HS-5 (cell line): Measurements from ENCODE around the gene ASPG.

Experiments
- DNase-seq: peaks from one replicate; pipeline ENCODE4 v3.0.0-alpha.2; 2012; ENCODE audit warnings: low read depth

Gene ASPG

DNA sequence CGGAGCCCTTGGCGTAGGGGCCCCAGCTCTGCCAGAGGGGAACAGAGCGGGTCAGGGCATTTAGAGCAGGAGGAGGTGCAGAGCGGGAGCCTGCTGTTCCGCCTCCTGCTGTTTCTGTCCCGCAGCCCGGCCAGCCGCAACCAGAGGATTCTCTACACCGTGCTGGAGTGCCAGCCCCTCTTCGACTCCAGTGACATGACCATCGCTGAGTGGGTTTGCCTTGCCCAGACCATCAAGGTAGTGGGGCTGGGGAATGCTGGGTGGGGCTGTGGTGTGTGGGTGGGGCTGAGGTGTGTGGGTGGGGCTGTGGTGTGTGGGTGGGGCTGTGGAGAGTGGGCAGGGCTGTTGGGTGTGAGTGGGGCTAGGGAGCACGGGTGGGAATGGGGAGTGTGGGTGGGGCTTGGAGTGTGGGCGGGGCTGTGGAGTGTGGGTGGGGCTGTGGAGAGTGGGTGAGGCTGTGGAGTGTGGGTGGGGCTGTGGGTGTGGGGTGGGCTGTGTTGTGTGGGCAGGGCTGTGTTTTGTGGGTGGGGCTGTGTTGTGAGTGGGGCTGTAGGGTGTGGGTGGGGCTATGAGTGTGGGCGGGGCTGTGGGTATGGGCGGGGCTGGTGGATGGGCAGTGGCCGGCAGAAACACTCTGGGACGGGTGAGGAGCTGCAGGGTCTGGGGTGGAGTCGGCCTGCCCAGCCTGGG is 8.0 kb downstream of the ASPG start:
- no peak for DNase-seq

- no peak for DNase-seq
Observed at GRCh38 chr14:104094056-104094708, 8.7 kb downstream of the ASPG start.

DNA sequence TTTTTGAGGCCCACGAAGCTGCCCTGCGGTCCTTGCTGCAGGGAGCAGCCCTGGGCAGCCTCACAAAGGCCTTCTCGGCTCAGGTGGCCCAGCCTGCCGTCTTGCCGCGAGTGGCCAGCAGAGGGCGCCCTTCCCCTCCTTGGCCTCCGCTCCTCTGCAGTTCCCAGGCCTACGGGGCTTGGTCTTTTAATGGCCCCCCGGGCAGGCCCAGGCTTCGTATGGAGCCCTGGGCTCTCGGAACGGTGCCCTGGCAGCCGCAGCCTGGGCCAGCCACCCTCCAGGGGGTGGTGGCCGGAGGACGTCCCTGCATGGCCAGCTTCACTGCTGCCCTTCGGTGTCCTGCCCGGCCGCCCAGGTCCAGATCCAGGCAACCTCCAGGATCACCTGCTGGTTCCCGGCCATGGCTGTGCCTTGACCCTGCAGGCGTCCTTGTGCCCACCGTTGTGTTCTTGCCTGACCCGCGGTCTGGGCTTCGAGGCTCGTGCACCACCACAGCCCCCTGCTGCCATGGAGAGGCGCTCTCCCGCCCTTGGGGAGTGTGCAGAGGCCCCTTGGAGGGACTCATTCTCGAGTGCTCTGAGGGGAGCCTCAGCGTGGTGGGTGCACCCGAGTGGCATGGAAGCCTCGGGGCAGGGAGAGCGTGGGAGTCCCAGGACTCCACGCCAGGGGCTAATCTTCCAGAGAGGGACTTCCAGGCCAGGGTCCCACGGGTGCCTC is 9.4 kb downstream of the ASPG start:
- no peak for DNase-seq

- no peak for DNase-seq
Observed at GRCh38 chr14:104095426-104096310, 10.2 kb downstream of the ASPG start.

GRCh38 chr14:104096318-104096717 is 10.8 kb downstream of the ASPG start:
- DNase-seq = no peak

- no peak for DNase-seq
Observed at GRCh38 chr14:104096751-104097700, 11.5 kb downstream of the ASPG start.

GRCh38 chr14:104098272-104099095 is 13.0 kb downstream of the ASPG start:
- DNase-seq = no peak

DNA sequence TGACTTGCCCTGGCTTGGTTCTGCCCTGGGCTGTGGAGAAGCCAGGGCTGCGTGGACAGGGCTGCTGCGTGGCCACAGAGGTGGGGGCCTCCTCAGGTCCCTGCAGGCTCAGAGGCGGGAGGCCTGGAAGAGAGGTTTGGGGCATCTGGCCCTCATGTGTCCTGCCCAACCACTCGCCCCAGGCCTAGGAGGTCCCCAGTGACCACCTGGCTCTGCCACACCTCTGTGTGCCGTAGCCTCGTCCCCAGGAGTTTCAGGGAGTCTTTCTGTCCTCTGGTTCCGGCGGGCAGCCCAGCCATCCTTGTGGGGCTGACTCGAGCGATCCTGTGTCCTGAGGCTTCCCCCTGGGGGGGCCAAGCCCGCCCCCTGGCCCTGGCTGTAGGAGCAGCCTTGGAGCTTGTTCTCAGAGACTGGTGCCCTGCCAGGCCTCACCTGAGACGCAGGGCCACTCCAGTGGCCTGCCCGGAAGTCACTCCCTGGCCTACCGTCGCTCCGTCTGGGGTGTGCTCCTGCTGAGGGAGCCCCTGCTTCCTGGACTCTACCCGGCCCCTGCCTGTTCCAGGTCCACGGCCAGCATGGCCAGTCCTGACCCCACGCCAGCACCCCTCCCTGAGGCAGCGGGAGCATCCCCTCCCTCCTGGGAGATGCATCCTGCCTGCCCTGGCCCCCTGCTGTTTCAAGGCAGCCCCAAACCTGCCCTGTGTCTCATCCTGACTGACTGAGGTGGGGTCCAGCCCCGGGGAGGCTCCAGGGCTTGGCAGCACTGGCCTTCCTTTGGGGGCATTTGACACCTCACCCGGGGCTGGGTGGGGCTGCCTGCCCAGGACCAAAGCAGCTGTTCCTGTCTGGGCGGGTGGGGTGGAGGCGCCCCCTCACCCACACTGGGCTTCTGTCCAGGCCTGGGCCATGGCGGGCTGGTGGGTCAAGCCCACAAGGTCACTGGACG is 13.9 kb downstream of the ASPG start:
- DNase-seq = no peak

- DNase-seq = no peak
Observed at GRCh38 chr14:104100171-104101085, 14.9 kb downstream of the ASPG start.

DNA sequence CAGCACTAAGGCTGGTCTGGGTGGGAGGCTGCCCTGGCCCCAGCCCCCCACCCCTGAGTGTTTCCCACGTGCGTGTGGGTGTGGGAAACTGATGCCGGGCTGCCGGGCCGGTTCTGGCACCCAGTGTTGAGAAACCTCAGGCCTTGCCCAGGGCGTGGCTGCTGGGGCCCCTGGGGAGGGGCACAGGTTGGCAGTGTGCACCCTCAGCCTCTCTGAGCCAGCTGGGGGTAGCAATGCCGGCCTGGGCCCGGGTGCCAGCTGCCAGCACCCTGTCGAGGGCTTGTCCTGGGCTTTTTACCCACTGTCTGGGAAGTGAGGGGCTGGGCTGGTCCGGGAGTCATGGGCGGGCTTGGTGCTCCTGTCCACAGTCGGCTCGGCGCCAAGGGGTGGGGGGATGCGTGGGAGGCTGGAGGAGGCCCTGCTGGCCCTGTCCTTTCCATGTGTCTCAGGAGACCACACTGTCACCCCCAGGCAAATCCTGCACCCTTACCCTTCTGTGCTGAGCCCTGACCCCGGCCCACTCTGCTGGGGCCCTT is 15.7 kb downstream of the ASPG start:
- no peak for DNase-seq

DNA sequence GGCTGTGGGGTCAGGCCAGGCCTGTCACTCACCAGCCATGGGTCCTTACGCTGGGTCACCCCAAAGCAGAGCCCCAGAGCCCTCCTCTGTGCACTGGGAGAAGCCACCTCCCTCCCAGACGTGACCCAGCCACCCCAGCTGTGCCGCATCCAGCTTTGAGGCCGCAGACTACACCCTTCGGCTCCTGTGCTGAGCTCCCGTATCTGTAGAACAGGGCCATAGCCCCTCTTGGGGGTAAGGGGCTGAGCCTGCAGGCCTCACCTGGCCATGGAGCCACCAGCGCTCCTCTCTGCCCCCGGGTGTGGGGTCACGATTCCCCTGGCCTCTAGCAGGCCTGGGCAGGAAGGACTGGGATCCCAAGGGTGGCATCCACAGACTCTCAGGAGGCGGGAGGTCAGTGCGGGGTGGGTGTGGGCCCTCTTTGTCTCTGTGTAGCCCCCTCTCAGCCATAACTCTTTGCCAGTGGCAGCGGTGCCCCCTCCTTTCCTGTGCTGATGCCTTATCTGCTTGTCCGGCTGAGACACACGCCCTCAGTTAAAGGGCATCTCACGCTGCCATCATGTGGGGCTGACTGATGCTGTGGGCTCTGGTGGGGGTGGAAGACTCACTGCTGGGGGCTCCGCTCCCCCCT is 16.3 kb downstream of the ASPG start:
- DNase-seq = no peak

DNA sequence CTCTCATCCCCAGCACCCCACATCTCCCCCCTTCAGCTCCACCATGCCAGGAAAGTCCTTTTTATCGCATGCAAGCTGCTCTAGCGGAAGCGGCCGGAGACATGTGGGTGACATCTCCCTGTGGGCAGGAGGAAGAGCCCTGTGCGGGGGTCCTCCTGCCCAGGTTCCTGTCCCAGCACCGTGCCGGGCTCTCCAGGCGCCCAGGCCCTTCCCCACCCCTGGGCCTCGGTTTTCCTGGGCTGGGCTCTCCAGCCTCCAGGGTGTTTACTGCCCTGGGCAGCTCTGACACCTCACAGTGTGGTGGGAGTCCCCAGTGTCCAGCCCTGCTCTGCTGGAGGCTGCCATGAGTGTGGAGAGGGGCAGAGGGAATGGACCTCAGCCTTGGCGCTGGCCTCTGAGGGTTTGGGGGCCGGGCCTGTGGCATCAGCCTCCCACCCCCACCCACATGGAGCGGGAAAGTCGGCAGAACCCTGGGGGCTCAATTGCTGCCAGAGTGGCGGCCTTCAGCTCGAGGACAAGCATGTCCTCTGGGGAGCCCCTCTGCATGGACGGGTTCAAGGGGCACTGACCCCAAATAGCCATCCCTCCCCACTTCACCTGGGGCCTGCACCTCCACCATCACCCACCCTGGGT is 16.9 kb downstream of the ASPG start:
- no peak for DNase-seq

- DNase-seq = no peak
Observed at GRCh38 chr14:104103061-104103445, 17.6 kb downstream of the ASPG start.

DNA sequence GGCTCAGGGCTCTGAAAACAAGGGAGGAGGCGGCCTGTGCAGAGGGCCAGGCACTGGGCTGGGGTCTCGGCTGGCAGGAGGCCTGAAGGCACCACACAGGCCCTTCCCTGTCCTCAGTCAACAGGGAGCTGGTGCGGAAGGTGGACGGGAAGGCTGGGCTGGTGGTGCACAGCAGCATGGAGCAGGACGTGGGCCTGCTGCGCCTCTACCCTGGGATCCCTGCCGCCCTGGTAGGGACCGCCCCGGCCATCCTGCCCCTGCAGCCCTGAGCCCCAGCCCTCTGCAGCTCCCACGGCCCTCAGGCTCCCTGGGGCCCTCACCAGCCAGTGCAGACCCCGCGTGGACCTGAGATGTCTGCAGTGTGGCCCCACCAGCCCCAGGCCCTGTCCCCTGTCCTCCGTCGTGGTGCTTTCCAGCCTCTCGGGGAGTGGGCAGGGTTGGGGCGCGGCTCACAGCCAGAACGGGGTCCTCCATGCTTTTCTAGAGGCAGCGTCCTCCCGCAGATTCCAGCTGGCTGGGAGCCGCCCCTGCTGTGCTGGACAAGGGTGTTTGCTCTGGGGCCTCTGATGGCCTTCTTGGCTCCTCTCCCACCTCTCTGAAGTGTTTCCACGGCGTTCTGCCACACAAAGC is 18.1 kb downstream of the ASPG start:
- DNase-seq = no peak

DNA sequence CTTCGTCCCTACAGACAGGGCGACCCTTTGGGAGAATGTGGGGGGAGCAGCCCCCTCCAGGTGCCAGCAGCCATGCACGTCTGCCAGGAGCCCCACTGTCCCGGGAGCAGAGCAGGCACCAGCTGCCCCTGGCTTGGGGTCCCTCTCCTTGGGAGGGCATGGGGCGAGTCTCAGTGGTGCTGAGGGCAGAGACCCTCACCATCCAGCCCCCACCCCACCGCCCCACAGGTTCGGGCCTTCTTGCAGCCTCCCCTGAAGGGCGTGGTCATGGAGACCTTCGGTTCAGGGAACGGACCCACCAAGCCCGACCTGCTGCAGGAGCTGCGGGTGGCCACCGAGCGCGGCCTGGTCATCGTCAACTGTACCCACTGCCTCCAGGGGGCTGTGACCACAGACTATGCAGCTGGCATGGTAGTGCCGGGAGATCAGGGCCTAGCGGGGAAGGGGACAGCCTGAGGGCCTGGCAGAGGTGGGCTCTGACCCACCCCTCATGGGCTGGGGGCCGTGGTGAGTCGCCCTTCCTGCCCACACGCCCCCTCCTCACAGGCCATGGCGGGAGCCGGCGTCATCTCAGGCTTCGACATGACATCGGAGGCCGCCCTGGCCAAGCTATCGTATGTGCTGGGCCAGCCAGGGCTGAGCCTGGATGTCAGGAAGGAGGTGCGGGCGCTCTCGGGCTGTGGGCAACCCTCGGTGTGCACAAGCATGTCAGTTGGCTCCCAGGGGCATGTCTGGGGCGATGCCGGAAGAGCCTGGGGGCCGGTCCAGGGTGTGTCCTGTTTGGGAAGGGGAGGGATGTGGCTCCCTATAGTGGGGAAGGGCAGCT is 18.8 kb downstream of the ASPG start:
- no peak for DNase-seq
